Vagina (tissue), 2 donors: ENCODE results near the gene PACS1. TPM values are rescaled to one million over a fixed set of nuclear protein-coding genes. Genes with fewer than 3 reads are reported as not detected.

ENCODE experiments used
- DNase-seq, 2 donors: peaks; one replicate each; pipeline ENCODE4 v3.0.0-alpha.2; 2017; ENCODE audit errors: extremely low spot score in 2 of 2
- H3K27ac ChIP-seq: fragments of 200-600 bp; sonication (generic); one replicate; pipeline ENCODE4 v1.5.1; 2019
- H3K27me3 ChIP-seq: fragments of 200-600 bp; sonication (generic); one replicate; pipeline ENCODE4 v1.5.1; 2019
- H3K36me3 ChIP-seq, 2 donors: fragments of 200-600 bp; sonication (generic); one replicate each; pipeline ENCODE4 v1.5.1; 2017 to 2019
- H3K4me1 ChIP-seq: fragments of 200-600 bp; sonication (generic); one replicate; pipeline ENCODE4 v1.5.1; 2019
- H3K4me3 ChIP-seq, 2 donors: fragments of 200-600 bp; sonication (generic); 1 replicate in 1 of 2; 2 replicates in 1 of 2; pipeline ENCODE4 v1.5.1; 2016 to 2019
- H3K9me3 ChIP-seq: fragments of 200-600 bp; sonication (generic); one replicate; pipeline ENCODE4 v1.5.1; 2019
- POLR2A ChIP-seq, 2 donors: fragments of 450-650 bp; IDR thresholded peaks; one replicate each; pipeline ENCODE4 v1.6.1; 2017; ENCODE audit warnings: antibody characterized with exemption in 2 of 2, mild to moderate bottlenecking in 2 of 2, moderate library complexity in 2 of 2
- POLR2AphosphoS5 ChIP-seq, 2 donors: sonication (generic); formaldehyde crosslinking; IDR thresholded peaks; one replicate each; pipeline ENCODE4 v1.9.0; 2017; ENCODE audit warnings: antibody characterized with exemption in 2 of 2, mild to moderate bottlenecking in 2 of 2, low read depth in 1 of 2; ENCODE audit not compliant: insufficient read depth in 1 of 2
- intact Hi-C: fragments of 100-400 bp; cut with DNase I; formaldehyde crosslinking; loops from one replicate; pipeline ENCODE4 v1.15.1; 2023
- total RNA-seq: library from RNA; depleted of rRNA; stranded (reverse); fragments of >200 nt; gene quantifications from one replicate; pipeline ENCODE4 v1.2.3, GENCODE V29; 2016
- TF ChIP-seq, protein P1 (sequence below), 3 experiments: fragments of 450-650 bp in 2 of 3; fragments of 200-600 bp in 1 of 3; sonication (generic) in 1 of 3; IDR thresholded peaks; one replicate each; pipeline ENCODE4 v1.5.1; 2017 to 2019; ENCODE audit warnings: antibody characterized with exemption in 3 of 3, mild to moderate bottlenecking in 2 of 3, moderate library complexity in 2 of 3

Gene PACS1
- total RNA-seq, 1 donor from 2014 or later, result 66.0 TPM

DNA sequence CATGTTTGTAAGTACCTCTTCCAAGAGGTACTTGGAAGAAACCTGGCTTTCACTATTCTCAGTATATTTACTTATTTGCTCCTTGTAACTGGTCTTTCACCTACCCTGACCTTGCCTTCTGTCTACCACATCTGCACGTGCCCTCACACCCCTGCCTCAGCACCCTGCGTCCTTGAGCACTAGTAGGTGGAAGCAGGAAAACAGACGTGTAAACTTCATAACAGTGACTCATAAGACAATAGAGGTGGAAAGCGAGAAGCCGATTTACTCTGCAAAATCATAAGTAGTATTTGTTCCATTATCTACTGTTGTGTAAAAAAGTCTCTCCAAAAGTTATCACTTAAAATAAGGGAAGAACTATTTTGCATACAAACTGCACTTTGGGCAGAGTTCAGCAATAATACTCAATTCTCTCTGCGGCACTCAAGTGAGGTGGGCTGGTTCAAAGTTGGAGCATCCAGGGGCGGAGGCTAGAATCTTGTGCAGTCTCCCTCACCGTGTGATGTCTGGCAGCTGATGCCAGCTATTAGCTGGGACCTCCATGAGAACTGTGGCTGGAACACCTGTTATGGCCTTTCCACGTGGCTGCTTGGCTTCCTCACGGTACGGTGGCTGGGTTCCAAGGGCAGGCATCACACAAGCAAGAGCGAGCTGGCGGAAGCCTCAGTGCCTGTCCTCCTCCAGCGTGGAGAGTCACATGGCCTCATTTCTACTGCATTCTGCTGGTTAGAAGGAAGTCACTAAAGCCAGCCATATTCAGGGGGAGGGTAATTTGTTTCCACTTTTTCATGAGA, 30.4 kb downstream of the PACS1 start:
- TF ChIP-seq, protein P1, sequence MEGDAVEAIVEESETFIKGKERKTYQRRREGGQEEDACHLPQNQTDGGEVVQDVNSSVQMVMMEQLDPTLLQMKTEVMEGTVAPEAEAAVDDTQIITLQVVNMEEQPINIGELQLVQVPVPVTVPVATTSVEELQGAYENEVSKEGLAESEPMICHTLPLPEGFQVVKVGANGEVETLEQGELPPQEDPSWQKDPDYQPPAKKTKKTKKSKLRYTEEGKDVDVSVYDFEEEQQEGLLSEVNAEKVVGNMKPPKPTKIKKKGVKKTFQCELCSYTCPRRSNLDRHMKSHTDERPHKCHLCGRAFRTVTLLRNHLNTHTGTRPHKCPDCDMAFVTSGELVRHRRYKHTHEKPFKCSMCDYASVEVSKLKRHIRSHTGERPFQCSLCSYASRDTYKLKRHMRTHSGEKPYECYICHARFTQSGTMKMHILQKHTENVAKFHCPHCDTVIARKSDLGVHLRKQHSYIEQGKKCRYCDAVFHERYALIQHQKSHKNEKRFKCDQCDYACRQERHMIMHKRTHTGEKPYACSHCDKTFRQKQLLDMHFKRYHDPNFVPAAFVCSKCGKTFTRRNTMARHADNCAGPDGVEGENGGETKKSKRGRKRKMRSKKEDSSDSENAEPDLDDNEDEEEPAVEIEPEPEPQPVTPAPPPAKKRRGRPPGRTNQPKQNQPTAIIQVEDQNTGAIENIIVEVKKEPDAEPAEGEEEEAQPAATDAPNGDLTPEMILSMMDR (IDR thresholded peaks at IDR 0.05), result no peak
- TF ChIP-seq POLR2AphosphoS5 (IDR thresholded peaks at IDR 0.05; ENCODE audit: insufficient read depth in 1 of 2, low read depth in 1 of 2), result peak in 1 of 2 donors; percentile 11
- no peak for DNase-seq
- no peak overlapping the region for H3K27ac ChIP-seq
- intact Hi-C loops, result no loop called here
- peaks cover 15% of the 10 kb centered on the region for H3K4me1 ChIP-seq
- H3K27me3 ChIP-seq, result no peaks in the 10 kb centered on the region
- H3K4me3 ChIP-seq, result peak overlapping the region in 1 of 2 donors; percentile 2
- no peaks in the 10 kb centered on the region for H3K9me3 ChIP-seq
- H3K36me3 ChIP-seq, result no peaks in the 10 kb centered on the region

DNA sequence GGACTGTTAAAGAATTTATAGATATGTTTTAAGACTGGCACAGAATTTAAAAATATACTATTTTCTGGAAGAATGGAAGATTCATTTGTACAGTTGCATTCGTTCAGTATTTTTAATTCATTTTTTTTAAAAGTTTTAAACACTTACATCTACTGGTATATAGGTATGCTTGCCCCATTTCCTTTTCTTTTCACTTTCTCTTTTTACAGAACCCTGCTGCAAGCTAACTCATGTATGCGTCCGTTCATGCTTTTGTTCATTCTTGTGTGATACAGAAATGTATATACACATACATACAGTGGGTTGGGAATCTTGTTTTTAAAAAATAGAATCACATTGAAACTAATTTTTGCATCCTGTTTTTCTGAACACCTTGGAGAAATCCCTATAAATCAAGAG, 31.0 kb downstream of the PACS1 start:
- H3K36me3 ChIP-seq, result no peaks in the 10 kb centered on the region
- peaks cover 15% of the 10 kb centered on the region for H3K4me1 ChIP-seq
- H3K9me3 ChIP-seq, result no peaks in the 10 kb centered on the region
- TF ChIP-seq POLR2AphosphoS5 (IDR thresholded peaks at IDR 0.05; ENCODE audit: insufficient read depth in 1 of 2, low read depth in 1 of 2) (no peak), POLR2A (IDR thresholded peaks at IDR 0.05) (no peak)
- TF ChIP-seq, protein P1 (IDR thresholded peaks at IDR 0.05), result no peak
- intact Hi-C loops, result no loop called here
- no peak overlapping the region for H3K4me3 ChIP-seq
- no peaks in the 10 kb centered on the region for H3K27me3 ChIP-seq
- DNase-seq, result no peak
- no peak overlapping the region for H3K27ac ChIP-seq

GRCh38 chr11:66104057-66104638, 34.1 kb downstream of the PACS1 start:
- intact Hi-C loops, result no loop called here
- H3K4me1 ChIP-seq, result peaks cover 15% of the 10 kb centered on the region
- no peak overlapping the region for H3K4me3 ChIP-seq

GRCh38 chr11:66106786-66107599, 36.9 kb downstream of the PACS1 start:
- H3K4me3 ChIP-seq, result no peak overlapping the region
- H3K9me3 ChIP-seq, result no peaks in the 10 kb centered on the region
- no peak overlapping the region for H3K27ac ChIP-seq
- peaks cover 13% of the 10 kb centered on the region for H3K4me1 ChIP-seq
- H3K36me3 ChIP-seq, result no peaks in the 10 kb centered on the region
- DNase-seq, result no peak
- H3K27me3 ChIP-seq, result no peaks in the 10 kb centered on the region
- TF ChIP-seq POLR2AphosphoS5 (IDR thresholded peaks at IDR 0.05; ENCODE audit: insufficient read depth in 1 of 2, low read depth in 1 of 2) (no peak), POLR2A (IDR thresholded peaks at IDR 0.05) (no peak)
- TF ChIP-seq, protein P1 (IDR thresholded peaks at IDR 0.05), result no peak
- intact Hi-C loops, result no loop called here

More at GRCh38 chr11:66104057-66104638, 34.1 kb downstream of the PACS1 start:
- TF ChIP-seq POLR2A (IDR thresholded peaks at IDR 0.05), result no peak
- TF ChIP-seq POLR2AphosphoS5 (IDR thresholded peaks at IDR 0.05; ENCODE audit: insufficient read depth in 1 of 2, low read depth in 1 of 2), result no peak
- TF ChIP-seq, protein P1 (IDR thresholded peaks at IDR 0.05), result no peak
- no peak overlapping the region for H3K27ac ChIP-seq
- no peaks in the 10 kb centered on the region for H3K9me3 ChIP-seq
- H3K36me3 ChIP-seq, result no peaks in the 10 kb centered on the region
- no peak for DNase-seq
- H3K27me3 ChIP-seq, result no peaks in the 10 kb centered on the region
